OCI-LY7 (cell line): ENCODE data around the gene IQSEC1. TPM values are rescaled to one million over a fixed set of nuclear protein-coding genes. Genes with fewer than 3 reads are reported as not detected.
A peak's percentile ranks its signal among the peaks of the same experiment; 100 is the strongest.

ENCODE experiments used
- BruUV-seq: library from RNA; stranded (reverse); fragments of 400-500 nt; replicated peaks from 2 replicates; lab custom pipeline; 2021; lab: Mats Ljungman, UMichigan
- CTCF ChIA-PET: fragments of 300-600 bp; sonication (Branson Sonifier 250); formaldehyde crosslinking; loops from one replicate; lab custom pipeline; 2022; ENCODE audit warnings: antibody characterized with exemption; ENCODE audit not compliant: unreplicated experiment; lab: Charles Lee
- POLR2A ChIA-PET: fragments of 300-600 bp; sonication (Branson Sonifier 250); formaldehyde crosslinking; loops from one replicate; lab custom pipeline; 2022; ENCODE audit warnings: antibody characterized with exemption; lab: Charles Lee
- DNase-seq: peaks from one replicate; pipeline ENCODE4 v3.0.0-alpha.2; 2015; ENCODE audit warnings: low spot score
- H2AFZ ChIP-seq: fragments of 200-600 bp; sonication (generic), shearing (Covaris generic); 2 replicates; pipeline ENCODE4 v1.6.1; 2014; ENCODE audit warnings: mild to moderate bottlenecking, antibody characterized with exemption, low read length, moderate library complexity
- H3K27ac ChIP-seq: fragments of 200-600 bp; sonication (generic); 2 replicates; pipeline ENCODE4 v1.5.1; 2014; ENCODE audit warnings: mixed run types, low read depth, mild to moderate bottlenecking, moderate library complexity, low read length, inconsistent platforms; ENCODE audit not compliant: poor library complexity, severe bottlenecking
- H3K36me3 ChIP-seq: fragments of 200-600 bp; sonication (generic); 2 replicates; pipeline ENCODE4 v1.6.1; 2014; ENCODE audit warnings: mild to moderate bottlenecking, antibody characterized with exemption, low read length, moderate library complexity, mixed read lengths; ENCODE audit not compliant: insufficient read depth
- H3K4me1 ChIP-seq: fragments of 200-600 bp; sonication (generic); 2 replicates; pipeline ENCODE4 v1.5.1; 2014; ENCODE audit warnings: mild to moderate bottlenecking, low read length; ENCODE audit not compliant: insufficient read depth, poor library complexity, severe bottlenecking
- H3K4me2 ChIP-seq: fragments of 200-600 bp; sonication (generic); 2 replicates; pipeline ENCODE4 v1.6.1; 2014; ENCODE audit warnings: mild to moderate bottlenecking, low read length
- H3K4me3 ChIP-seq: fragments of 200-600 bp; sonication (generic); 2 replicates; pipeline ENCODE4 v1.5.1; 2014; ENCODE audit warnings: mild to moderate bottlenecking, low read depth, low read length; ENCODE audit not compliant: poor library complexity, severe bottlenecking
- H3K79me2 ChIP-seq: fragments of 200-600 bp; sonication (generic); 2 replicates; pipeline ENCODE4 v1.6.1; 2016; ENCODE audit warnings: low read depth, mild to moderate bottlenecking, low read length, moderate library complexity, mixed read lengths; ENCODE audit not compliant: insufficient read depth
- H3K9me2 ChIP-seq: fragments of 200-600 bp; sonication (generic); 2 replicates; pipeline ENCODE4 v1.6.1; 2016; ENCODE audit warnings: mild to moderate bottlenecking, low read length, mixed read lengths; ENCODE audit not compliant: insufficient read depth
- H3K9me3 ChIP-seq: fragments of 200-600 bp; sonication (generic); 2 replicates; pipeline ENCODE4 v1.6.1; 2014; ENCODE audit warnings: mild to moderate bottlenecking, mixed run types, low read length, mixed read lengths
- H4K20me1 ChIP-seq: fragments of 200-600 bp; sonication (generic); 2 replicates; pipeline ENCODE4 v1.6.1; 2014; ENCODE audit warnings: mild to moderate bottlenecking, antibody characterized with exemption, low read length, moderate library complexity, mixed read lengths; ENCODE audit not compliant: insufficient read depth
- CTCF ChIP-seq: fragments of 200-600 bp; sonication (generic); conservative IDR thresholded peaks from 2 replicates; pipeline ENCODE4 v1.5.1; 2014; ENCODE audit warnings: mild to moderate bottlenecking, antibody characterized with exemption, low read length, moderate library complexity, mixed read lengths
- EZH2phosphoT487 ChIP-seq: fragments of 200-600 bp; sonication (generic); IDR thresholded peaks from 2 replicates; pipeline ENCODE4 v1.6.1; 2018; ENCODE audit warnings: low read depth, borderline replicate concordance, mild to moderate bottlenecking, mixed run types, antibody characterized with exemption, low read length, moderate library complexity, mixed read lengths
- intact Hi-C: fragments of 100-400 bp; cut with micrococcal nuclease; formaldehyde crosslinking; loops from one replicate; pipeline ENCODE4 v1.10.0; 2022; ENCODE audit not compliant: unreplicated experiment
- total RNA-seq, 2 experiments: library from RNA; depleted of rRNA in 1 of 2; stranded (reverse); fragments of >200 nt in 1 of 2; shearing (Covaris generic) in 1 of 2; gene quantifications; 2 replicates each; pipeline ENCODE4 v1.2.3, GENCODE V29; 2014 to 2022

IQSEC1 gene
- total RNA-seq, 2 experiments from 2014 or later: 25.2 to 70.1 TPM

GRCh38 chr3:13045241-13045903 is 27.9 kb downstream of the IQSEC1 start:
- peaks cover 19% of the 10 kb centered on the region for H3K79me2 ChIP-seq
- ChIA-PET POLR2A (interaction anchor here (2.3 to 3.4 kb wide), 2 partner anchors 23 to 31 kb away, joined by 11 to 19 read pairs; no protein-coding TSS in a partner anchor), CTCF (interaction anchor here (1.0 to 1.4 kb wide), 2 partner anchors 22 to 30 kb away, joined by 3 read pairs; no protein-coding TSS in a partner anchor)
- H3K9me2 ChIP-seq: no peaks in the 10 kb centered on the region
- H2AFZ ChIP-seq: no peak overlapping the region
- no peak for TF ChIP-seq EZH2phosphoT487
- no peak for TF ChIP-seq CTCF
- peak overlapping the region; percentile 94 for H3K27ac ChIP-seq
- H3K4me2 ChIP-seq: peak overlapping the region; percentile 74
- no peaks in the 10 kb centered on the region for H3K9me3 ChIP-seq
- H3K4me3 ChIP-seq: peak overlapping the region; percentile 43
- peak; percentile 73 for DNase-seq
- intact Hi-C loops: no loop called here
- no peaks in the 10 kb centered on the region for H4K20me1 ChIP-seq
- H3K36me3 ChIP-seq: peaks cover 11% of the 10 kb centered on the region; the same call in 1 of the 2 replicates
- BruUV-seq: no TSS peak
- peaks cover 81% of the 10 kb centered on the region for H3K4me1 ChIP-seq

- Histone ChIP-seq H3K9me2 (no peaks in the 10 kb centered on the region), H2AFZ (no peak overlapping the region), H3K36me3 (peaks cover 11% of the 10 kb centered on the region; the same call in 1 of the 2 replicates), H3K27ac (peak overlapping the region; percentile 94), H3K4me3 (no peak overlapping the region), H3K4me2 (peak overlapping the region; percentile 74), H3K4me1 (peaks cover 81% of the 10 kb centered on the region), H3K9me3 (no peaks in the 10 kb centered on the region), H4K20me1 (no peaks in the 10 kb centered on the region), H3K79me2 (peaks cover 14% of the 10 kb centered on the region)
- intact Hi-C loops: no loop called here
- no TSS peak for BruUV-seq
- DNase-seq: no peak
- POLR2A ChIA-PET: interaction anchor here (0.6 to 3.4 kb wide), 5 partner anchors 11 to 42 kb away, joined by 3 to 19 read pairs (median 3); no protein-coding TSS in a partner anchor
- no peak for TF ChIP-seq CTCF
- no peak for TF ChIP-seq EZH2phosphoT487
- CTCF ChIA-PET: interaction anchor here (0.6 kb wide), 1 partner anchor 345 kb away, joined by 3 read pairs; no protein-coding TSS in a partner anchor
Measured at GRCh38 chr3:13044496-13045240, 28.6 kb downstream of the IQSEC1 start.
